NT2/D1 (cell line): ENCODE data around the gene ELF2.
"Not testable (repeated sequence)": the region's sequence is repeated elsewhere in the genome, so short reads cannot be mapped to it uniquely, and the experiment has no call there.

Source experiments
- DNase-seq: peaks from one replicate; pipeline ENCODE4 v3.0.0-alpha.2; 2011; ENCODE audit warnings: low read depth, low spot score
- H3K27me3 ChIP-seq: 2 replicates; pipeline ENCODE4 v1.6.0; 2011; ENCODE audit warnings: mild to moderate bottlenecking; ENCODE audit not compliant: insufficient read length, insufficient read depth
- H3K36me3 ChIP-seq: 2 replicates; pipeline ENCODE4 v1.6.1; 2011; ENCODE audit warnings: mild to moderate bottlenecking, low read length, mixed read lengths; ENCODE audit not compliant: insufficient read depth, insufficient read length
- H3K4me1 ChIP-seq: 2 replicates; pipeline ENCODE4 v1.5.1; 2011; ENCODE audit not compliant: insufficient read depth, insufficient read length
- H3K4me3 ChIP-seq: 2 replicates; pipeline ENCODE4 v1.5.1; 2011; ENCODE audit warnings: low read depth; ENCODE audit not compliant: insufficient read length
- H3K9ac ChIP-seq: 2 replicates; pipeline ENCODE4 v1.6.0; 2011; ENCODE audit warnings: low read depth; ENCODE audit not compliant: insufficient read length
- H3K9me3 ChIP-seq: 2 replicates; pipeline ENCODE4 v1.5.1; 2011; ENCODE audit warnings: mild to moderate bottlenecking, low read length; ENCODE audit not compliant: insufficient read depth
- SUZ12 ChIP-seq: IDR thresholded peaks from 2 replicates; pipeline ENCODE4 v1.6.1; 2011; ENCODE audit not compliant: insufficient read length, insufficient read depth; ENCODE audit errors: extremely low read depth
- YY1 ChIP-seq: IDR thresholded peaks from 2 replicates; pipeline ENCODE4 v1.6.1; 2011; ENCODE audit not compliant: insufficient read length, insufficient read depth
- ZNF274 ChIP-seq: IDR thresholded peaks from 2 replicates; pipeline ENCODE4 v1.6.1; 2011; ENCODE audit warnings: mild to moderate bottlenecking, low read depth, low read length

Gene ELF2

DNA sequence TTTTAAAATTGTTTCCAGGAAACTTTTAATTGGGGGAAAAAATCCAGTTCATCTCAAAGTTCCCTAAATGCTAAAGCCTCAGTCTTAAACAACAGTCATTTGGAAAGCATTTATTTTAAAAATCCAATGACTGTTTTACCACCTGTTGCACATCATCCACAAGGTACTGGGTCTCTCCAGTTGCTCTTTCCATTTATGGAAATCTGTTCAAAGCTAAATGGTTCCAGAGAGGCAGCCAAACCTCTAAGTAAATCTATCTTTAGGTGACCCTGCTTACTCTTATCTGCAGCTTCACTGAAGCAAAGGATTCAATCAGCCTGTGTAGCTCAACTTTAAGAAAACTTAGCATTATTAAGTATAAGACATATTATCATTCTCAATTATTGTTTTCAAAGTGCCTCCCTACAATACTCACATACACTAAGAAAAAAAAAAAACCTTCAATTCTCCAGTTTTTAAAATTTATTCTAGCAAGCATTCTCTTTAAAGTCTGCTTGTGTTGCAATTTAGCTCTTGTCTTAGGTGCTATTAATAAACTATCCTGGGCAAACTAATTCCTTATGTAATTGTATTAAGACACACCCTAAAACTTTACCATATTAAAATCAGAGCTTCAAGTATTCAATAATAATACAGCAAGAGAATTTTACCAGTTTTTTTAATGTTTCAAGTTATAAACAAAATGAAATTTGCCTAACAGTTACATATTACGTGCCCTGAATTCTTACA is 100.8 kb downstream of the ELF2 start:
- peaks cover 21% of the 10 kb centered on the region for H3K36me3 ChIP-seq
- no peaks in the 10 kb centered on the region for H3K27me3 ChIP-seq
- H3K9ac ChIP-seq: no peak overlapping the region
- no peaks in the 10 kb centered on the region for H3K4me1 ChIP-seq
- no peak for TF ChIP-seq ZNF274
- TF ChIP-seq SUZ12: no peak
- no peak for TF ChIP-seq YY1
- no peak for DNase-seq
- H3K4me3 ChIP-seq: no peak overlapping the region
- H3K9me3 ChIP-seq: no peaks in the 10 kb centered on the region

- H3K4me3 ChIP-seq: no peak overlapping the region
- DNase-seq: no peak
- H3K4me1 ChIP-seq: no peaks in the 10 kb centered on the region
- no peak for TF ChIP-seq SUZ12
- TF ChIP-seq ZNF274: no peak
- TF ChIP-seq YY1: no peak
- no peaks in the 10 kb centered on the region for H3K9me3 ChIP-seq
- H3K9ac ChIP-seq: no peak overlapping the region
- peaks cover 41% of the 10 kb centered on the region for H3K36me3 ChIP-seq
- H3K27me3 ChIP-seq: no peaks in the 10 kb centered on the region
Measured at GRCh38 chr4:139060591-139060990, 116.4 kb downstream of the ELF2 start.

GRCh38 chr4:139059026-139059425 is 118.0 kb downstream of the ELF2 start:
- H3K27me3 ChIP-seq, H3K9ac ChIP-seq, DNase-seq, H3K4me3 ChIP-seq, H3K4me1 ChIP-seq, H3K9me3 ChIP-seq: not testable (repeated sequence)
- peaks cover 36% of the 10 kb centered on the region for H3K36me3 ChIP-seq

- no peak for DNase-seq
- Histone ChIP-seq H3K36me3 (peaks cover 28% of the 10 kb centered on the region), H3K4me1 (no peaks in the 10 kb centered on the region), H3K9ac (no peak overlapping the region), H3K4me3 (no peak overlapping the region), H3K27me3 (no peaks in the 10 kb centered on the region), H3K9me3 (no peaks in the 10 kb centered on the region)
- no peak for TF ChIP-seq ZNF274
- TF ChIP-seq YY1: no peak
- TF ChIP-seq SUZ12: no peak
Measured at GRCh38 chr4:139054791-139055505, 122.1 kb downstream of the ELF2 start.

GRCh38 chr4:139053909-139054308 is 123.1 kb downstream of the ELF2 start:
- Histone ChIP-seq H3K4me3 (no peak overlapping the region), H3K27me3 (no peaks in the 10 kb centered on the region), H3K9ac (no peak overlapping the region), H3K9me3 (no peaks in the 10 kb centered on the region), H3K4me1 (no peaks in the 10 kb centered on the region), H3K36me3 (peaks cover 18% of the 10 kb centered on the region)
- DNase-seq: no peak
- TF ChIP-seq SUZ12 (no peak), ZNF274 (no peak), YY1 (no peak)

- Histone ChIP-seq H3K27me3 (no peaks in the 10 kb centered on the region), H3K9me3 (no peaks in the 10 kb centered on the region), H3K4me3 (no peak overlapping the region), H3K9ac (no peak overlapping the region), H3K4me1 (no peaks in the 10 kb centered on the region), H3K36me3 (peaks cover 30% of the 10 kb centered on the region)
- TF ChIP-seq ZNF274 (no peak), YY1 (no peak), SUZ12 (no peak)
- no peak for DNase-seq
Measured at GRCh38 chr4:139050446-139050845, 126.6 kb downstream of the ELF2 start.

DNA sequence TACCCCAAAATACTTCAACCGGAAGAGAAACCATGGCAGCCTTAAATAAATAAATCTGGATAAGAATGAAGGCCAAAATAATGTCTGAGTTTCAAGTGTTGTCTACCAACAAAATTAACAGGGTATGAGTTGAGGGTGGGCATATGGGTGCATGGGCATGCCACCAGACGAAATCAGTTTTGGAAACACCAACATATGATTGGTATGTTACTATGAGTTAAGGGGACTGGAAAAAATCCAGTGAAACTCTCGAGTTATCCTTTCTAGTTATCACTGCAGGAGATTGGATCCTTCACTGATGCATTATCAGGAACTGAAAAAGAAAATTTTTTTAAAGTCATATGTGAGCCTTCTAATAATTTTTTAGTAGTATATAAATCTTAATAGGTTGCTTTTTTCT is 129.0 kb downstream of the ELF2 start:
- Histone ChIP-seq H3K36me3 (peaks cover 47% of the 10 kb centered on the region), H3K4me1 (no peaks in the 10 kb centered on the region), H3K27me3 (no peaks in the 10 kb centered on the region), H3K4me3 (no peak overlapping the region), H3K9me3 (no peaks in the 10 kb centered on the region), H3K9ac (no peak overlapping the region)
- DNase-seq: no peak
- TF ChIP-seq SUZ12: no peak
- no peak for TF ChIP-seq YY1
- no peak for TF ChIP-seq ZNF274
